WI38 (cell line): ENCODE results near the gene DAPK1.

Experiments
- H3K4me3 ChIP-seq: 2 replicates; pipeline ENCODE4 v1.5.1; 2011; ENCODE audit warnings: low read depth, mild to moderate bottlenecking, control low read depth, low read length
- CTCF ChIP-seq: IDR thresholded peaks from 2 replicates; pipeline ENCODE4 v1.5.1; 2012; ENCODE audit warnings: low read depth, mild to moderate bottlenecking, control low read depth, low read length

DAPK1 gene

GRCh38 chr9:87622098-87622497 lies 124.4 kb downstream of the DAPK1 start:
- TF ChIP-seq CTCF = no peak
- H3K4me3 ChIP-seq = no peak overlapping the region

- TF ChIP-seq CTCF = no peak
- H3K4me3 ChIP-seq = no peak overlapping the region
These were observed 125.3 kb downstream of the DAPK1 start for GRCh38 chr9:87622923-87623322.

GRCh38 chr9:87628346-87628745 lies 130.7 kb downstream of the DAPK1 start:
- H3K4me3 ChIP-seq = no peak overlapping the region
- no peak for TF ChIP-seq CTCF

GRCh38 chr9:87629104-87629503 lies 131.4 kb downstream of the DAPK1 start:
- no peak for TF ChIP-seq CTCF
- no peak overlapping the region for H3K4me3 ChIP-seq

GRCh38 chr9:87630266-87630665 lies 132.6 kb downstream of the DAPK1 start:
- TF ChIP-seq CTCF = no peak
- H3K4me3 ChIP-seq = no peak overlapping the region

GRCh38 chr9:87630846-87631245 lies 133.2 kb downstream of the DAPK1 start:
- TF ChIP-seq CTCF = no peak
- no peak overlapping the region for H3K4me3 ChIP-seq

- no peak for TF ChIP-seq CTCF
These were observed 138.2 kb downstream of the DAPK1 start for GRCh38 chr9:87635656-87636501.

More at GRCh38 chr9:87635656-87636501, 138.2 kb downstream of the DAPK1 start:
- no peak overlapping the region for H3K4me3 ChIP-seq
